ENCODE measurements around the gene PEF1.

DNA sequence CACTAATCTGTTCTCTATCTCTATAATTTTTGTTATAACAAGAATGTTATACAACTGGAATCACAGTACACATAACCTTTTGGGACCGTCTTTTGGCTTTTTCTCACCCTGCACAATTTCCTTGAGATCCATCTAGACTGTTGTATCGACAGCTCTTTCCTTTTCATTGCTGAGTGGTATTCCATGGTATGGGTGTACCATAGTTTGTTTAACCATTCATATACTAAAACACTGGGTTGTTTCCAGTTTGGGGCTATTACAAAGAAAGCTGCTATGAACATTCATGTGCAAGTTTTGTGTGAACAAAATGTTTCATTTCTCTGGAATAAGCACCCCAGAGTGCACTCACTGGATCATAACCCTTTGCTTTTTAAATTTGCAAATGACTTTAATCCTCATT lies 42.6 kb downstream of the PEF1 start:
- TF ChIP-seq EZH2 (optimal IDR thresholded peaks at IDR 0.05; ENCODE audit: low read depth, low read length), result no peak
- TF ChIP-seq, protein P1, sequence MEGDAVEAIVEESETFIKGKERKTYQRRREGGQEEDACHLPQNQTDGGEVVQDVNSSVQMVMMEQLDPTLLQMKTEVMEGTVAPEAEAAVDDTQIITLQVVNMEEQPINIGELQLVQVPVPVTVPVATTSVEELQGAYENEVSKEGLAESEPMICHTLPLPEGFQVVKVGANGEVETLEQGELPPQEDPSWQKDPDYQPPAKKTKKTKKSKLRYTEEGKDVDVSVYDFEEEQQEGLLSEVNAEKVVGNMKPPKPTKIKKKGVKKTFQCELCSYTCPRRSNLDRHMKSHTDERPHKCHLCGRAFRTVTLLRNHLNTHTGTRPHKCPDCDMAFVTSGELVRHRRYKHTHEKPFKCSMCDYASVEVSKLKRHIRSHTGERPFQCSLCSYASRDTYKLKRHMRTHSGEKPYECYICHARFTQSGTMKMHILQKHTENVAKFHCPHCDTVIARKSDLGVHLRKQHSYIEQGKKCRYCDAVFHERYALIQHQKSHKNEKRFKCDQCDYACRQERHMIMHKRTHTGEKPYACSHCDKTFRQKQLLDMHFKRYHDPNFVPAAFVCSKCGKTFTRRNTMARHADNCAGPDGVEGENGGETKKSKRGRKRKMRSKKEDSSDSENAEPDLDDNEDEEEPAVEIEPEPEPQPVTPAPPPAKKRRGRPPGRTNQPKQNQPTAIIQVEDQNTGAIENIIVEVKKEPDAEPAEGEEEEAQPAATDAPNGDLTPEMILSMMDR (IDR thresholded peaks at IDR 0.05; ENCODE audit: low read length), result no peak
- TF ChIP-seq EZH2phosphoT487 (IDR thresholded peaks at IDR 0.05; ENCODE audit: low read length), result no peak
